Endothelial cell of umbilical vein (primary cell): Measurements from ENCODE around the gene ZFYVE28. TPM values are rescaled to one million over a fixed set of nuclear protein-coding genes. Genes with fewer than 3 reads are reported as not detected.

Source experiments
- BruUV-seq: library from RNA; stranded (reverse); fragments of 400-500 nt; replicated peaks from 2 replicates; lab custom pipeline; 2021; lab: Mats Ljungman, UMichigan
- CTCF ChIA-PET: fragments of 300-600, 350-600 bp; sonication (Branson Sonifier 250); formaldehyde crosslinking; loops from one replicate; lab custom pipeline; 2021; ENCODE audit warnings: antibody characterized with exemption, inconsistent platforms; lab: Charles Lee
- POLR2A ChIA-PET: fragments of 300-600, 350-600 bp; sonication (Branson Sonifier 250); formaldehyde crosslinking; loops from one replicate; lab custom pipeline; 2021; ENCODE audit warnings: antibody characterized with exemption, inconsistent platforms; lab: Charles Lee
- DNase-seq: peaks from one replicate; pipeline ENCODE4 v3.0.0-alpha.2; 2011; ENCODE audit warnings: low read depth, low spot score
- FAIRE-seq: peaks from 2 replicates; lab custom pipeline; 2011; peaks lifted over from hg19 to GRCh38; lab: Jason Lieb, UNC
- H2AFZ ChIP-seq: 2 replicates; pipeline ENCODE4 v1.6.0; 2012; ENCODE audit warnings: low read depth, low read length, control low read depth, inconsistent platforms
- H3K27ac ChIP-seq: 2 replicates; pipeline ENCODE4 v1.5.1; 2011; ENCODE audit warnings: low read depth, mild to moderate bottlenecking, control low read depth, low read length, moderate library complexity; ENCODE audit not compliant: insufficient read depth
- H3K27me3 ChIP-seq, 2 experiments: 2 replicates each; pipeline versions ENCODE4 v1.6.0 to v1.6.1; 2011; ENCODE audit warnings: low read length in 2 of 2, mixed read lengths in 1 of 2; ENCODE audit not compliant: control insufficient read depth in 2 of 2, insufficient read depth in 2 of 2
- H3K36me3 ChIP-seq, 2 experiments: 2 replicates in 1 of 2; 3 replicates in 1 of 2; pipeline ENCODE4 v1.5.1; 2011; ENCODE audit warnings: low read length in 2 of 2, mild to moderate bottlenecking in 1 of 2, moderate library complexity in 1 of 2; ENCODE audit not compliant: control insufficient read depth in 2 of 2, insufficient read depth in 2 of 2; ENCODE audit errors: extremely low read depth in 1 of 2
- H3K4me1 ChIP-seq: 3 replicates; pipeline ENCODE4 v1.5.1; 2011; ENCODE audit warnings: mild to moderate bottlenecking, low read length; ENCODE audit not compliant: control insufficient read depth, insufficient read depth; ENCODE audit errors: extremely low read depth
- H3K4me2 ChIP-seq: 2 replicates; pipeline ENCODE4 v1.6.1; 2011; ENCODE audit warnings: low read length, control low read depth, mixed read lengths; ENCODE audit not compliant: insufficient read depth
- H3K4me3 ChIP-seq, 3 experiments: fragments of 200-600 bp in 1 of 3; sonication (generic), shearing (Covaris generic) in 1 of 3; replicated peaks in 1 of 3; 2 replicates each; pipeline ENCODE4 v1.5.1; 2011 to 2016; ENCODE audit warnings: control low read depth in 3 of 3, low read length in 3 of 3, mild to moderate bottlenecking in 2 of 3, inconsistent platforms in 1 of 3, low read depth in 1 of 3, moderate library complexity in 1 of 3; ENCODE audit not compliant: insufficient read depth in 1 of 3
- H3K79me2 ChIP-seq: 2 replicates; pipeline ENCODE4 v1.6.0; 2012; ENCODE audit warnings: low read length, inconsistent platforms; ENCODE audit not compliant: control insufficient read depth, insufficient read depth
- H3K9ac ChIP-seq: replicated peaks from 2 replicates; pipeline ENCODE3; 2011; ENCODE audit warnings: low read length, control low read depth; ENCODE audit not compliant: insufficient read depth; ENCODE audit errors: extremely low read depth
- H3K9me1 ChIP-seq: replicated peaks from 3 replicates; pipeline ENCODE4 v1.6.0; 2011; ENCODE audit warnings: mild to moderate bottlenecking, low read length; ENCODE audit not compliant: control insufficient read depth, insufficient read depth; ENCODE audit errors: extremely low read depth
- H3K9me3 ChIP-seq: replicated peaks from 2 replicates; pipeline ENCODE4 v1.5.1; 2012; ENCODE audit warnings: low read length, inconsistent platforms; ENCODE audit not compliant: control insufficient read depth, insufficient read depth
- H4K20me1 ChIP-seq: replicated peaks from 2 replicates; pipeline ENCODE3; 2011; ENCODE audit warnings: mild to moderate bottlenecking, low read length; ENCODE audit not compliant: control insufficient read depth, insufficient read depth; ENCODE audit errors: extremely low read depth
- CTCF ChIP-seq, 2 donors: IDR thresholded peaks; 1 replicate in 1 of 2; 2 replicates in 1 of 2; pipeline ENCODE4 v1.5.1; 2011; ENCODE audit warnings: low read length in 2 of 2, mild to moderate bottlenecking in 2 of 2, moderate library complexity in 2 of 2, control low read depth in 1 of 2, inconsistent platforms in 1 of 2, low read depth in 1 of 2; ENCODE audit not compliant: insufficient read depth in 1 of 2; ENCODE audit errors: extremely low read depth in 1 of 2
- EZH2 ChIP-seq: IDR thresholded peaks from 2 replicates; pipeline ENCODE4 v1.6.1; 2012; ENCODE audit warnings: borderline replicate concordance, low read depth, mild to moderate bottlenecking, moderate library complexity, low read length, inconsistent platforms; ENCODE audit not compliant: severe bottlenecking
- FOS ChIP-seq: IDR thresholded peaks from 2 replicates; pipeline ENCODE4 v1.6.1; 2011; ENCODE audit warnings: mild to moderate bottlenecking, low read length, moderate library complexity, borderline replicate concordance; ENCODE audit not compliant: insufficient read depth
- GATA2 ChIP-seq: IDR thresholded peaks from 2 replicates; pipeline ENCODE4 v1.7.0; 2011; ENCODE audit warnings: low read depth, mild to moderate bottlenecking, moderate library complexity, mixed read lengths, low read length; ENCODE audit not compliant: insufficient read length, insufficient read depth
- JUN ChIP-seq: IDR thresholded peaks from 2 replicates; pipeline ENCODE4 v1.6.1; 2011; ENCODE audit warnings: borderline replicate concordance, low read depth; ENCODE audit not compliant: insufficient read length, insufficient read depth
- MAX ChIP-seq: IDR thresholded peaks from 2 replicates; pipeline ENCODE4 v1.6.1; 2011; ENCODE audit not compliant: insufficient read depth, insufficient read length
- MYC ChIP-seq: IDR thresholded peaks from one replicate; pipeline ENCODE4 v1.6.1; 2011; ENCODE audit warnings: mild to moderate bottlenecking, low read depth, low read length
- POLR2A ChIP-seq: IDR thresholded peaks from 2 replicates; pipeline ENCODE4 v1.6.1; 2012; ENCODE audit warnings: low read depth, mild to moderate bottlenecking, control low read depth, low read length
- POLR2AphosphoS5 ChIP-seq: IDR thresholded peaks from 2 replicates; pipeline ENCODE4 v1.6.1; 2012; ENCODE audit warnings: low read depth, mild to moderate bottlenecking, control low read depth, low read length, moderate library complexity; ENCODE audit not compliant: insufficient read depth
- dilution Hi-C: fragments of 300-500 bp; cut with MboI; formaldehyde crosslinking; loops from one replicate; pipeline ENCODE4 v1.15.0; 2019; ENCODE audit warnings: low sequenced_read_pairs; ENCODE audit not compliant: extremely low pct_ligation_motif_present
- intact Hi-C: fragments of 100-400 bp; cut with micrococcal nuclease; formaldehyde crosslinking; loops from one replicate; pipeline ENCODE4 v1.10.0; 2022
- polyA plus RNA-seq, 4 experiments: library from polyadenylated mRNA; depleted of rRNA in 3 of 4; stranded (reverse) in 3 of 4; unstranded in 1 of 4; fragments of >200 nt; gene quantifications; 2 replicates each; pipeline versions ENCODE4 v1.2.1 to v1.2.3, GENCODE V29; 2011 to 2012; ENCODE audit warnings: missing spikeins in 1 of 4
- total RNA-seq: library from RNA; stranded (reverse); gene quantifications from 2 replicates; pipeline ENCODE4 v1.2.3, GENCODE V29; 2021

The ZFYVE28 gene
- total and polyA plus RNA-seq, 2 donors (not counting 3 experiments of a cell fraction or from before 2014, with no cell fraction given): 5.8 to 7.1 TPM

- TF ChIP-seq GATA2 (no peak), MAX (no peak), POLR2A (no peak), POLR2AphosphoS5 (no peak), FOS (no peak), JUN (no peak), MYC (no peak), EZH2 (no peak), CTCF (IDR thresholded peaks at IDR 0.05; ENCODE audit: extremely low read depth in 1 of 2, insufficient read depth in 1 of 2, low read depth in 1 of 2, low read length in 2 of 2) (no peak)
- Histone ChIP-seq H3K36me3 (no peaks in the 10 kb centered on the region), H3K4me2 (no peak overlapping the region), H3K27me3 (no peaks in the 10 kb centered on the region), H3K4me3 (no peak overlapping the region), H3K27ac (no peak overlapping the region), H3K9ac (no peak overlapping the region), H2AFZ (no peak overlapping the region), H3K9me3 (no peaks in the 10 kb centered on the region), H3K79me2 (no peaks in the 10 kb centered on the region), H3K4me1 (peaks cover 3% of the 10 kb centered on the region), H4K20me1 (no peaks in the 10 kb centered on the region), H3K9me1 (no peaks in the 10 kb centered on the region)
- DNase-seq: no peak
- ChIA-PET POLR2A (no interaction called here), CTCF (interaction anchor here (0.8 to 1.3 kb wide), 2 partner anchors 16 to 238 kb away, joined by 3 to 6 read pairs; no protein-coding TSS in a partner anchor)
- no TSS peak for BruUV-seq
- dilution Hi-C loops: no loop called here
- intact Hi-C loops: no loop called here
- FAIRE-seq: no peak
Observed at GRCh38 chr4:2457481-2458295, 39.2 kb upstream of the ZFYVE28 start.
